Mesenchymal stem cell (in vitro differentiated cells and primary cell): Measurements from ENCODE around the gene PARD6B.
"Not testable (repeated sequence)": the region's sequence is repeated elsewhere in the genome, so short reads cannot be mapped to it uniquely, and the experiment has no call there.

Experiments used
- DNase-seq: peaks from one replicate; pipeline ENCODE4 v3.0.0-alpha.2; 2013
- H2AFZ ChIP-seq: one replicate; pipeline ENCODE4 v1.6.1; 2013; ENCODE audit warnings: low read depth, mild to moderate bottlenecking, control low read depth, inconsistent platforms, low read length, moderate library complexity
- H2AK5ac ChIP-seq: 2 replicates; pipeline ENCODE4 v1.6.1; 2013; ENCODE audit warnings: low read length, moderate library complexity, mild to moderate bottlenecking, inconsistent platforms; ENCODE audit not compliant: severe bottlenecking
- H2BK120ac ChIP-seq: one replicate; pipeline ENCODE4 v1.6.1; 2013; ENCODE audit warnings: low read depth, mild to moderate bottlenecking, inconsistent platforms, low read length, moderate library complexity
- H2BK12ac ChIP-seq, 2 experiments: one replicate each; pipeline ENCODE4 v1.6.1; 2013; ENCODE audit warnings: inconsistent platforms in 2 of 2, low read length in 2 of 2, mild to moderate bottlenecking in 2 of 2, moderate library complexity in 2 of 2, control low read depth in 1 of 2
- H2BK15ac ChIP-seq: one replicate; pipeline ENCODE4 v1.6.1; 2013; ENCODE audit warnings: mild to moderate bottlenecking, low read depth, inconsistent platforms; ENCODE audit not compliant: poor library complexity, severe bottlenecking
- H2BK5ac ChIP-seq: 2 replicates; pipeline ENCODE4 v1.6.1; 2013; ENCODE audit warnings: low read depth, mild to moderate bottlenecking, low read length, control low read depth, inconsistent platforms; ENCODE audit not compliant: poor library complexity, severe bottlenecking
- H3K14ac ChIP-seq, 2 experiments: one replicate each; pipeline ENCODE4 v1.6.1; 2013; ENCODE audit warnings: inconsistent platforms in 2 of 2, low read length in 2 of 2, control low read depth in 1 of 2, mild to moderate bottlenecking in 1 of 2, moderate library complexity in 1 of 2
- H3K18ac ChIP-seq, 2 experiments: one replicate each; pipeline ENCODE4 v1.6.1; 2013; ENCODE audit warnings: inconsistent platforms in 2 of 2, low read length in 2 of 2, control low read depth in 1 of 2, low read depth in 1 of 2, mild to moderate bottlenecking in 1 of 2
- H3K23ac ChIP-seq, 2 experiments: one replicate each; pipeline ENCODE4 v1.6.1; 2013; ENCODE audit warnings: inconsistent platforms in 2 of 2, low read length in 2 of 2, mild to moderate bottlenecking in 2 of 2, moderate library complexity in 2 of 2, control low read depth in 1 of 2
- H3K27ac ChIP-seq: 2 replicates; pipeline ENCODE4 v1.5.1; 2013; ENCODE audit warnings: mild to moderate bottlenecking, moderate library complexity, low read length, control low read depth, inconsistent platforms; ENCODE audit not compliant: poor library complexity, severe bottlenecking
- H3K27me3 ChIP-seq, 2 experiments: 2 replicates each; pipeline versions ENCODE4 v1.6.1 to v1.7.0; 2013; ENCODE audit warnings: low read length in 2 of 2, mild to moderate bottlenecking in 2 of 2, moderate library complexity in 2 of 2, control low read depth in 1 of 2, inconsistent platforms in 1 of 2; ENCODE audit not compliant: control insufficient read depth in 1 of 2, insufficient read depth in 1 of 2
- H3K36me3 ChIP-seq, 2 experiments: 2 replicates each; pipeline versions ENCODE4 v1.6.1 to v1.7.0; 2013; ENCODE audit warnings: low read length in 2 of 2, control low read depth in 1 of 2, inconsistent platforms in 1 of 2, low read depth in 1 of 2, mild to moderate bottlenecking in 1 of 2; ENCODE audit not compliant: insufficient read depth in 2 of 2, control insufficient read depth in 1 of 2
- H3K4ac ChIP-seq, 2 experiments: one replicate each; pipeline ENCODE4 v1.6.1; 2013; ENCODE audit warnings: inconsistent platforms in 2 of 2, low read length in 2 of 2, mild to moderate bottlenecking in 2 of 2, moderate library complexity in 2 of 2, control low read depth in 1 of 2, low read depth in 1 of 2
- H3K4me1 ChIP-seq: 2 replicates; pipeline ENCODE4 v1.6.1; 2013; ENCODE audit warnings: low read depth, low read length, control low read depth; ENCODE audit not compliant: control insufficient read depth, insufficient read depth
- H3K4me2 ChIP-seq: 2 replicates; pipeline ENCODE4 v1.6.1; 2013; ENCODE audit warnings: low read length, mild to moderate bottlenecking, inconsistent platforms; ENCODE audit not compliant: poor library complexity, severe bottlenecking
- H3K4me3 ChIP-seq, 2 experiments: 2 replicates each; pipeline versions ENCODE4 v1.5.1 to v1.7.0; 2013; ENCODE audit warnings: low read length in 2 of 2, mild to moderate bottlenecking in 2 of 2, control low read depth in 1 of 2, low read depth in 1 of 2; ENCODE audit not compliant: insufficient read depth in 1 of 2
- H3K79me1 ChIP-seq: replicated peaks from 2 replicates; pipeline ENCODE4 v1.6.1; 2013; ENCODE audit warnings: mild to moderate bottlenecking, control low read depth, low read length, inconsistent platforms; ENCODE audit not compliant: poor library complexity, severe bottlenecking
- H3K9ac ChIP-seq: 2 replicates; pipeline ENCODE4 v1.7.0; 2013; ENCODE audit warnings: mild to moderate bottlenecking, low read length, moderate library complexity
- H3K9me3 ChIP-seq: 2 replicates; pipeline ENCODE4 v1.7.0; 2013; ENCODE audit warnings: mild to moderate bottlenecking, low read length; ENCODE audit not compliant: control insufficient read depth
- H4K8ac ChIP-seq: one replicate; pipeline ENCODE4 v1.6.1; 2013; ENCODE audit warnings: inconsistent platforms, mild to moderate bottlenecking, low read length, moderate library complexity
- H4K91ac ChIP-seq: one replicate; pipeline ENCODE4 v1.6.1; 2013; ENCODE audit warnings: mild to moderate bottlenecking, low read length, inconsistent platforms
- WGBS: methylation state at CpG from one replicate; pipeline ENCODE4 v1.1.7; 2013; ENCODE audit warnings: mixed read lengths; 5-methylcytosine and 5-hydroxymethylcytosine counted together

Gene PARD6B

DNA sequence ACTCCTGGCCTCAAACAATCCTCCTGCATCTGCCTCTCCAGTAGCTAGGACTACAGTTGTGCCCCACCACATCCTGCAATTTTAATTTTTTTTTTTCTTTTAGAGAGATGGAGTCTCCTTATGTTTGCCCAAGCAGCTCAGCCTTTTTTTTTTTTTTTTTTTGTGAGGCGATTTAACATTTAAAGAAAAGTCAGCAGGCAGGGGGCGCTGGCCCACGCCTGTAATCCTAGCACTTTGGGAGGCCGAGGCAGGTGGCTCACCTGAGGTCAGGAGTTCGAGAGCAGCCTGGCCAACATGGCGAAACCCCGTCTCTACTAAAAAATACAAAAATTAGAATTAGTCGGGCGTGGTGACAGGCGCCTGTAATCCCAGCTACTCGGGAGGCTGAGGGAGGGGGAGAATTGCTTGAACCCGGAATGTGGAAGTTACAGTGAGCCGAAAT, 62.2 kb downstream of the PARD6B start:
- 54% methylated on average over 4 of the region's 13 CpGs for WGBS
- not testable (repeated sequence) for H4K8ac ChIP-seq, H4K91ac ChIP-seq, H3K4me2 ChIP-seq, H3K9ac ChIP-seq, H3K14ac ChIP-seq, H3K36me3 ChIP-seq, H3K27ac ChIP-seq, H2BK120ac ChIP-seq, H3K9me3 ChIP-seq, H2AK5ac ChIP-seq, H3K4ac ChIP-seq, H2BK12ac ChIP-seq, H2AFZ ChIP-seq, H3K79me1 ChIP-seq, H3K23ac ChIP-seq, H3K4me3 ChIP-seq, H2BK15ac ChIP-seq, H3K18ac ChIP-seq, H2BK5ac ChIP-seq, H3K27me3 ChIP-seq
- peaks cover 14% of the 10 kb centered on the region for H3K4me1 ChIP-seq
- peak; percentile 36 for DNase-seq

DNA sequence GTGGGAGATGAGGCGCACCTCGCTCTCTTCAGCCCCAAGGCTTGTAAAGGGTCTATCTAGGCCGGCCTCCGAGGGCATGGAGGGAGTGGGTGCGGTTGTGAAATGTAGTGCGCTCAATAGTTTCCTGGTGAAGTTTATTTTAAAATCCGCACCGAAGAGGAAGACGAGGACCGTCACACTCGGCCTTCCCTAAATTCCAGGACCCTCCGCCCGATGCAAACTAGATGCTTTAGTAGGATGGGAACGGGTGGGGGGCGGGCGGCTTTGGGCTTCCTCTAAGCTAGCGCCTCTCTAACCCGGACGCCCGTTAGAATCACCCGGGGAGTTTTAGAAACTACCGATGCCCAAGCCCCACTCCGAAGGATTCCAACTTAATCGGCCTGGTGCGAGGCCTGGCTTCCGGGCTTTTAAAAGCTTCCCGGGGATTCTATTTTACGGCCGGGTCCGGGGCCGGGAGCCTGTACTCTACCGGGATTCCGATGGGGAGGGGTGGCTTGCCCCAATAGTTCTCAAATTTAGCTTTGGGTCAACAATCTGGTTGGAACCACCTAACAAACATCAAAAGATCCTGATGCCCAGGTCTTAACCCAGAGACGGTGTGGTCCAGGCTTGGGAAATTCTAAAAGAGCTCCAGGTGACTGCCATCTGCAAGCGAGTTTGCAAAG, 62.9 kb downstream of the PARD6B start:
- peaks cover 5% of the 10 kb centered on the region for H3K79me1 ChIP-seq
- no peak for DNase-seq
- peak overlapping the region; percentile 77 for H3K9ac ChIP-seq
- peak overlapping the region; percentile 76 for H3K4me2 ChIP-seq
- no peaks in the 10 kb centered on the region for H3K9me3 ChIP-seq
- H4K91ac ChIP-seq: no peak overlapping the region
- peaks cover 15% of the 10 kb centered on the region for H3K4me1 ChIP-seq
- peak overlapping the region in 1 of 2 experiments; percentile 86 for H3K4me3 ChIP-seq
- no peak overlapping the region for H3K18ac ChIP-seq
- no peaks in the 10 kb centered on the region for H3K36me3 ChIP-seq
- WGBS: 18% methylated on average over 35 of the region's 35 CpGs
- no peak overlapping the region for H2BK5ac ChIP-seq
- H2BK120ac ChIP-seq: no peak overlapping the region
- no peak overlapping the region for H4K8ac ChIP-seq
- no peaks in the 10 kb centered on the region for H3K27me3 ChIP-seq
- peak overlapping the region; percentile 37 for H2AFZ ChIP-seq
- H3K23ac ChIP-seq: no peak overlapping the region
- H2AK5ac ChIP-seq: no peak overlapping the region
- no peak overlapping the region for H3K27ac ChIP-seq
- H3K4ac ChIP-seq: no peak overlapping the region
- peak overlapping the region; percentile 91 for H2BK15ac ChIP-seq
- H3K14ac ChIP-seq: no peak overlapping the region
- peak overlapping the region in 1 of 2 experiments; percentile 71 for H2BK12ac ChIP-seq

DNA sequence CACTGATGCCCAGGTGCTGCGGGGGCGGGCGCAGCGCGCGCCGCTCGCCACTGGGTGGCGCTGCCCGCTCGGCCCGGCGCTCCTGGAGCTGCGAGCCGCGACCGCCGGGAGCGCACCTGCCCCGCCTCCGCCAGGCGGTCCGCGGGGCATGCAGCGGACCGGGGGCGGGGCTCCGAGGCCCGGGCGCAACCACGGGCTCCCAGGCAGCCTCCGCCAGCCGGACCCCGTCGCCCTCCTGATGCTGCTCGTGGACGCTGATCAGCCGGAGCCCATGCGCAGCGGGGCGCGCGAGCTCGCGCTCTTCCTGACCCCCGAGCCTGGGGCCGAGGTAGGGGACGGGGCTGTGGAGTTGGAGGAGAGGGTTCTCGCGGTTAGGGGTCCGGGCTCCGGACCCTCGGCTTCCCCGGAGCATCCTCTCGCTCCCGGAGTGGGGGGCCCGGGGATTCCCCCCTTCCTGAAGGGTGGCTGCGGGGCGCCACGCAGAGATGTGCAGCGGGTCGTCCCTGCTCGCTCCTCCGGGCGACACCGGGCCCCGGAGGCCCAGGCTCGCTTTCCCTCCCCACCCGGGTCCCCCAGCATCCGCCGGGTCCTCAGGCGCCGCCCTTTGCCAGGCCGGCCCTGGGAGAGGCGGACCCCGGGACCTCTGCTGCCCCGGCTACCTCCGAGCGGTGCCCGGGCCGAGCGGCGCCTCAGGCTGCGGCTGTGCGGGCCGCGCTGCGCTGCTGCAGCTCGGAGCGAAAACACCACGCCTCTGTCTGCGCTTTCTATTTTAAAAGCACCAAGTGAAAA, 63.7 kb downstream of the PARD6B start, which contains the start of gene BCAS4:
Gene BCAS4 (plus strand): TSS at position 216 of the 789 bp plus-strand sequence. CDS start 23 bp downstream, at position 239.
- Histone ChIP-seq H3K4me3 (peak within 1 kb of the TSS; percentile 74 to 86), H3K9ac (peak within 1 kb of the TSS; percentile 79), H3K4me1 (peaks cover 18% of the 10 kb centered on the region), H3K18ac (peak within 1 kb of the TSS in 1 of 2 experiments; percentile 16), H2AFZ (peak within 1 kb of the TSS; percentile 43), H4K91ac (no peak within 1 kb of the TSS), H3K36me3 (no peaks in the 10 kb centered on the region), H2BK5ac (no peak within 1 kb of the TSS), H2BK15ac (peak within 1 kb of the TSS; percentile 91), H3K14ac (no peak within 1 kb of the TSS), H4K8ac (peak within 1 kb of the TSS; percentile 46), H2BK12ac (peak within 1 kb of the TSS in 1 of 2 experiments; percentile 71), H3K27ac (no peak within 1 kb of the TSS), H3K4ac (no peak within 1 kb of the TSS), H3K23ac (peak within 1 kb of the TSS in 1 of 2 experiments; percentile 9), H3K79me1 (peaks cover 8% of the 10 kb centered on the region), H2AK5ac (peak within 1 kb of the TSS; percentile 25), H3K9me3 (no peaks in the 10 kb centered on the region), H3K4me2 (peak within 1 kb of the TSS; percentile 76), H2BK120ac (no peak within 1 kb of the TSS), H3K27me3 (no peaks in the 10 kb centered on the region)
- under 1% methylated on average over 60 of the region's 92 CpGs for WGBS
- DNase-seq: peak; percentile 71

DNA sequence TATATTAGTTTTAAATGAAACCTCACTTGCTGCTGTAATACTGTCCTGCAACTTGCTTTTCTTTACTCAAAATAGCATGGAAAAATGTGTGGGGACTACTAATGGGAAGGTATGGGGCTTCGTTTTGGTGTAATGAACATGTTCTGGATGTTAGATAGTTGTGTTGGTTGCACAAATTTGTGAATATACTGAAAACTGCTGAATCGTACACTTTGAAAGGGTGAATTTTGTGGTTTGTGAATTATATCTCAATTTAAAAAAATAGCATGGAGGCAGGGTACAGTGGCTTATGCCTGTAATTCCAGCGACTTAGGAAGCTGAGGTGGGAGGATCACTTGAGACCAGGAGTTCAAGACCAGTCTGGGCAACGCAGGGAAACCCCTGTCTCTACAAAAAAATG, 65.8 kb downstream of the PARD6B start:
- 95% methylated on average over 2 of the region's 4 CpGs for WGBS
- DNase-seq: no peak

More for the DNA sequence above, 65.8 kb downstream of the PARD6B start:
- H2BK15ac ChIP-seq: no peak overlapping the region
- no peaks in the 10 kb centered on the region for H3K9me3 ChIP-seq
- H4K91ac ChIP-seq: no peak overlapping the region
- H3K4ac ChIP-seq: no peak overlapping the region
- no peak overlapping the region for H2BK120ac ChIP-seq
- no peaks in the 10 kb centered on the region for H3K36me3 ChIP-seq
- no peak overlapping the region for H3K23ac ChIP-seq
- H3K4me3 ChIP-seq: no peak overlapping the region
- no peak overlapping the region for H2BK12ac ChIP-seq
- no peak overlapping the region for H3K27ac ChIP-seq
- H2BK5ac ChIP-seq: no peak overlapping the region
- peaks cover 14% of the 10 kb centered on the region for H3K79me1 ChIP-seq
- no peak overlapping the region for H2AFZ ChIP-seq
- peaks cover 7% of the 10 kb centered on the region for H3K4me1 ChIP-seq
- H4K8ac ChIP-seq: no peak overlapping the region
- H3K18ac ChIP-seq: no peak overlapping the region
- no peak overlapping the region for H2AK5ac ChIP-seq
- no peak overlapping the region for H3K14ac ChIP-seq
- H3K27me3 ChIP-seq: no peaks in the 10 kb centered on the region
- H3K4me2 ChIP-seq: no peak overlapping the region
- no peak overlapping the region for H3K9ac ChIP-seq
